D721Med (cell line): Measurements from ENCODE around the gene STK32B.
"Not testable (repeated sequence)": the region's sequence is repeated elsewhere in the genome, so short reads cannot be mapped to it uniquely, and the experiment has no call there.

Experiments used
- DNase-seq: peaks from one replicate; pipeline ENCODE4 v3.0.0; 2011; ENCODE audit warnings: low spot score; ENCODE audit not compliant: insufficient read length
- FAIRE-seq: peaks from 2 replicates; lab custom pipeline; 2011; peaks lifted over from hg19 to GRCh38; lab: Jason Lieb, UNC
- CTCF ChIP-seq: IDR thresholded peaks from 2 replicates; pipeline ENCODE4 v1.5.1; 2012; ENCODE audit warnings: mild to moderate bottlenecking, control low read depth; ENCODE audit not compliant: insufficient read depth; ENCODE audit errors: missing control alignments

Gene STK32B

GRCh38 chr4:5055411-5055810 lies 4.1 kb downstream of the STK32B start:
- FAIRE-seq = no peak

GRCh38 chr4:5066101-5066500 lies 14.8 kb downstream of the STK32B start:
- TF ChIP-seq CTCF = no peak
- FAIRE-seq (peak; percentile 88), DNase-seq (no peak)

More at GRCh38 chr4:5055411-5055810, 4.1 kb downstream of the STK32B start:
- no peak for TF ChIP-seq CTCF
- DNase-seq = no peak

- not testable (repeated sequence) for DNase-seq, FAIRE-seq
These were observed 15.7 kb downstream of the STK32B start for GRCh38 chr4:5066968-5067367.

- FAIRE-seq (no peak), DNase-seq (no peak)
- no peak for TF ChIP-seq CTCF
These were observed 16.6 kb downstream of the STK32B start for GRCh38 chr4:5067908-5068307.

GRCh38 chr4:5069901-5070300 lies 18.6 kb downstream of the STK32B start:
- FAIRE-seq = no peak
- no peak for DNase-seq
- no peak for TF ChIP-seq CTCF

GRCh38 chr4:5072948-5073347 lies 21.7 kb downstream of the STK32B start:
- DNase-seq (no peak), FAIRE-seq (no peak)
- TF ChIP-seq CTCF = no peak

GRCh38 chr4:5078009-5078408 lies 26.7 kb downstream of the STK32B start:
- no peak for TF ChIP-seq CTCF
- no peak for FAIRE-seq
- no peak for DNase-seq

- FAIRE-seq = no peak
- DNase-seq = no peak
- no peak for TF ChIP-seq CTCF
These were observed 28.3 kb downstream of the STK32B start for GRCh38 chr4:5079581-5079980.
